GM18505 (cell line): ENCODE results near the gene FNTB.

ENCODE experiments used
- ATAC-seq: cut with Tn5 transposase; IDR thresholded peaks from one replicate; pipeline ENCODE4 v1.9.1; 2021; ENCODE audit not compliant: unreplicated experiment
- POLR2A ChIP-seq: IDR thresholded peaks from 4 replicates; pipeline ENCODE4 v1.6.1; 2011; ENCODE audit warnings: borderline replicate concordance; ENCODE audit not compliant: insufficient read depth, insufficient read length; ENCODE audit errors: extremely low read depth

Gene FNTB

GRCh38 chr14:65054471-65055085 lies 67.9 kb downstream of the FNTB start:
- no peak for ATAC-seq
- no peak for TF ChIP-seq POLR2A

- ATAC-seq, result no peak
- TF ChIP-seq POLR2A, result no peak
Measured at GRCh38 chr14:65057695-65058094, 71.0 kb downstream of the FNTB start.

GRCh38 chr14:65062096-65063075 lies 75.7 kb downstream of the FNTB start:
- ATAC-seq, result no peak
- no peak for TF ChIP-seq POLR2A

GRCh38 chr14:65065719-65066118 lies 79.0 kb downstream of the FNTB start:
- no peak for ATAC-seq
- TF ChIP-seq POLR2A, result no peak

- TF ChIP-seq POLR2A, result no peak
- no peak for ATAC-seq
Measured at GRCh38 chr14:65069874-65070413, 83.2 kb downstream of the FNTB start.

- ATAC-seq, result no peak
- no peak for TF ChIP-seq POLR2A
Measured at GRCh38 chr14:65070471-65070976, 83.8 kb downstream of the FNTB start.

- TF ChIP-seq POLR2A, result no peak
- no peak for ATAC-seq
Measured at GRCh38 chr14:65071544-65071943, 84.8 kb downstream of the FNTB start.

GRCh38 chr14:65072256-65072655 lies 85.6 kb downstream of the FNTB start:
- ATAC-seq, result no peak
- no peak for TF ChIP-seq POLR2A

- no peak for TF ChIP-seq POLR2A
- no peak for ATAC-seq
Measured at GRCh38 chr14:65072937-65073336, 86.2 kb downstream of the FNTB start.

GRCh38 chr14:65073605-65074201 lies 87.0 kb downstream of the FNTB start:
- no peak for TF ChIP-seq POLR2A
- no peak for ATAC-seq

- TF ChIP-seq POLR2A, result no peak
- no peak for ATAC-seq
Measured at GRCh38 chr14:65074449-65075150, 87.9 kb downstream of the FNTB start.

- no peak for TF ChIP-seq POLR2A
- no peak for ATAC-seq
Measured at GRCh38 chr14:65075628-65076325, 89.1 kb downstream of the FNTB start.
